ENCODE measurements around the gene PAGE2. TPM values are rescaled to one million over a fixed set of nuclear protein-coding genes. Genes with fewer than 3 reads are reported as not detected.
"Not testable (repeated sequence)": the region's sequence is repeated elsewhere in the genome, so short reads cannot be mapped to it uniquely, and the experiment has no call there.

Gene PAGE2, protein sequence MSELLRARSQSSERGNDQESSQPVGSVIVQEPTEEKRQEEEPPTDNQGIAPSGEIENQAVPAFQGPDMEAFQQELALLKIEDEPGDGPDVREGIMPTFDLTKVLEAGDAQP
- total RNA-seq: not detected

GRCh38 chrX:55088795-55089489 lies at the start of gene PAGE2:
Gene PAGE2, plus strand, starts transcription at chrX:55089018. Its CDS starts 1,003 bp downstream, at chrX:55090021.
- TF ChIP-seq CTCF (IDR thresholded peaks at IDR 0.05): no peak
- TF ChIP-seq POLR2A (IDR thresholded peaks at IDR 0.05): no peak
- WGBS, 2 donors: 81 to 93% methylated on average over 28 to 30 of the region's 30 CpGs
- DNase-seq (ENCODE audit: low spot score in 2 of 2): no peak
- intact Hi-C loops (cut with DNase I; ENCODE audit: low total_unique reads): no loop called here
- H3K4me3 ChIP-seq (ENCODE audit: low read depth, poor library complexity, severe bottlenecking): no peak within 1 kb of the TSS

GRCh38 chrX:55039471-55039870 lies 49.3 kb upstream of the PAGE2 start:
- no peak overlapping the region for H3K4me3 ChIP-seq (ENCODE audit: low read depth, poor library complexity, severe bottlenecking)
- WGBS, 2 donors: 67 to 77% methylated on average over 3 of the region's 3 CpGs
- DNase-seq (ENCODE audit: low spot score in 2 of 2): no peak
- intact Hi-C loops (cut with DNase I; ENCODE audit: low total_unique reads): no loop called here
- TF ChIP-seq CTCF (IDR thresholded peaks at IDR 0.05) (no peak), POLR2A (IDR thresholded peaks at IDR 0.05) (no peak)

GRCh38 chrX:55041514-55041913 lies 47.3 kb upstream of the PAGE2 start:
- WGBS, 2 donors: 79 to 90% methylated on average over 5 to 6 of the region's 6 CpGs
- no peak for TF ChIP-seq POLR2A (IDR thresholded peaks at IDR 0.05)
- no peak for TF ChIP-seq CTCF (IDR thresholded peaks at IDR 0.05)
- intact Hi-C loops (cut with DNase I; ENCODE audit: low total_unique reads): no loop called here
- DNase-seq (ENCODE audit: low spot score in 2 of 2): no peak
- no peak overlapping the region for H3K4me3 ChIP-seq (ENCODE audit: low read depth, poor library complexity, severe bottlenecking)

GRCh38 chrX:55050599-55050998 lies 38.2 kb upstream of the PAGE2 start:
- intact Hi-C loops (cut with DNase I; ENCODE audit: low total_unique reads): loop anchor here (5.0 kb wide), 1 partner anchor 1023 kb away; no protein-coding TSS in a partner anchor
- 78 to 91% methylated on average over 2 of the region's 2 CpGs for WGBS, 2 donors

DNA sequence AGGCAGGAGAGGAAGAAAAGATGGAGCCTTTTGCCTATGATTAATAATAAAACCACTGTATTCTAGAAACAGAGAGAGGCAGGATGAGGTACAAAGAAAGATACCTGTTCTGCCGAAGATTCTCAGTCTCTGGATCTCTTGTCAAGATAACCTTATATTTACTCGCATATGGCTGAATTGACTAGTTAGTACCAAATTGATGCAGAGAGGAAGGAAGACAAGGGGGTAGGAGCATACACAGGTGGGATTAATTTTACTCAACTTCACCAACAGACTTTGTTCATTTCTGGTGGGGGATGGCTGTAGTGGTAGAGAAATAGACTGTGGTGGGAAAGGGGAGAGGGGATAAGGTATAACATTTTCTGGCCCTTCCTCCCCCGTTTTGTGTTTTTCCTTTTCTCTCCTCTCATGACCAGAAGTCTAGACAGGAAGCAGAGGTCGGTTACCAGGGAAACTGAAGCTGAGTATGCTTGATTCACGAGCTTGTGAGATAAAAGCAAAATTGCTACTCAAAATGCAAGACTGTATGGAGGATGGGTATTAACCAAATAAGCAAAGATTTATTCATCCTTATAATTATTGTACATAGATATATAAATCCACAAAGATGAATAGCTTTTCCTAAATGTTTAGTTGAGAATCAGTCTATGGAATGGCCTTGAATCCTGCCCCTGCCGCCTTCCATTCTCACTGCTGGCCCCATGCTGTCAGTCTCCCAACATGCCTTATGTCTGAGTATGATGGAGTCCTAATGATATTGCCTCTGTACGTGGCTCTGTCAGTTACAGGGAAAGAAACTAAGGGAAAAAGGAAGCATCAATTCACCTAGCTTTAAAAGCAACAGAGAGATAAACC lies 31.8 kb upstream of the PAGE2 start:
- intact Hi-C loops (cut with DNase I; ENCODE audit: low total_unique reads): no loop called here
- no peak for TF ChIP-seq POLR2A (IDR thresholded peaks at IDR 0.05)
- no peak for TF ChIP-seq CTCF (IDR thresholded peaks at IDR 0.05)
- WGBS, 2 donors: 30 to 40% methylated on average over 7 of the region's 7 CpGs
- H3K4me3 ChIP-seq (ENCODE audit: low read depth, poor library complexity, severe bottlenecking): no peak overlapping the region
- DNase-seq (ENCODE audit: low spot score in 2 of 2): no peak

More at GRCh38 chrX:55050599-55050998, 38.2 kb upstream of the PAGE2 start:
- DNase-seq (ENCODE audit: low spot score in 2 of 2); H3K4me3 ChIP-seq (ENCODE audit: low read depth, poor library complexity, severe bottlenecking): not testable (repeated sequence)

GRCh38 chrX:55057675-55058249 lies 31.1 kb upstream of the PAGE2 start:
- TF ChIP-seq POLR2A (IDR thresholded peaks at IDR 0.05) (no peak), CTCF (IDR thresholded peaks at IDR 0.05) (no peak)
- 22 to 23% methylated on average over 5 of the region's 5 CpGs for WGBS, 2 donors
- no peak overlapping the region for H3K4me3 ChIP-seq (ENCODE audit: low read depth, poor library complexity, severe bottlenecking)
- peak in 1 of 2 donors; percentile 17 for DNase-seq (ENCODE audit: low spot score in 2 of 2)
- intact Hi-C loops (cut with DNase I; ENCODE audit: low total_unique reads): no loop called here

DNA sequence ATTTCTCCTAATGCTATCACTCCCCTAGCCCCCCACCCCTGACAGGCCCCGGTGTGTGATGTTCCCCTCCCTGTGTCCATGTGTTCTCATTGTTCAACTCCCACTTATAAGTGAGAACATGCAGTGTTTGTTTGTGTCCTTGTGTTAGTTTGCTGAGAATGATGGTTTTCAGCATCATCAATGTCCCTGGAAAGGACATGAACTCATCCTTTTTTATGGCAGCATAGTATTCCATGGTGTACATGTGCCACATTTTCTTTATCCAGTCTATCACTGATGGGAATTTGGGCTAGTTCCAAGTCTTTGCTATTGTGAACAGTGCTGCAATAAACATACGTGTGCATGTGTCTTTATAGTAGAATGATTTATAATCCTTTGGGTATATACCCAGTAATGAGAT lies 21.6 kb upstream of the PAGE2 start:
- intact Hi-C loops (cut with DNase I; ENCODE audit: low total_unique reads); DNase-seq (ENCODE audit: low spot score in 2 of 2); H3K4me3 ChIP-seq (ENCODE audit: low read depth, poor library complexity, severe bottlenecking): not testable (repeated sequence)
- WGBS, 2 donors: 85 to 90% methylated on average over 2 of the region's 2 CpGs
